ENCODE data around the gene UGT1A7.

UGT1A7 gene

GRCh38 chr2:233764761-233765160 is 83.1 kb downstream of the UGT1A7 start:
- DNase-seq: no peak

GRCh38 chr2:233766416-233766815 is 84.7 kb downstream of the UGT1A7 start:
- no peak for DNase-seq

GRCh38 chr2:233768076-233768475 is 86.4 kb downstream of the UGT1A7 start:
- no peak for DNase-seq

GRCh38 chr2:233769260-233769659 is 87.6 kb downstream of the UGT1A7 start:
- DNase-seq: no peak

GRCh38 chr2:233772153-233772552 is 90.5 kb downstream of the UGT1A7 start:
- no peak for DNase-seq

GRCh38 chr2:233772583-233772982 is 90.9 kb downstream of the UGT1A7 start:
- no peak for DNase-seq

- DNase-seq: no peak
Observed at GRCh38 chr2:233773854-233774253, 92.2 kb downstream of the UGT1A7 start.

- DNase-seq: no peak
Observed at GRCh38 chr2:233775414-233775813, 93.7 kb downstream of the UGT1A7 start.

GRCh38 chr2:233778030-233778429 is 96.3 kb downstream of the UGT1A7 start, which contains the start of gene MROH2A:
Gene MROH2A (plus strand): TSS chr2:233778330. CDS start chr2:233779359, 1,029 bp downstream.
- no peak for DNase-seq

GRCh38 chr2:233779722-233780121 is 98.0 kb downstream of the UGT1A7 start:
- no peak for DNase-seq

- no peak for DNase-seq
Observed at GRCh38 chr2:233780771-233781170, 99.1 kb downstream of the UGT1A7 start.

- DNase-seq: no peak
Observed at GRCh38 chr2:233789554-233789953, 107.9 kb downstream of the UGT1A7 start.

GRCh38 chr2:233791151-233791882 is 109.6 kb downstream of the UGT1A7 start:
- DNase-seq: no peak

- no peak for DNase-seq
Observed at GRCh38 chr2:233791883-233792329, 110.2 kb downstream of the UGT1A7 start.

- no peak for DNase-seq
Observed at GRCh38 chr2:233792720-233793119, 111.0 kb downstream of the UGT1A7 start.

GRCh38 chr2:233793465-233794127 is 111.9 kb downstream of the UGT1A7 start:
- DNase-seq: no peak

- DNase-seq: no peak
Observed at GRCh38 chr2:233794128-233794658, 112.5 kb downstream of the UGT1A7 start.

- DNase-seq: no peak
Observed at GRCh38 chr2:233795735-233796171, 114.1 kb downstream of the UGT1A7 start.

- no peak for DNase-seq
Observed at GRCh38 chr2:233796254-233796653, 114.6 kb downstream of the UGT1A7 start.

GRCh38 chr2:233798335-233799086 is 116.8 kb downstream of the UGT1A7 start:
- no peak for DNase-seq

GRCh38 chr2:233799087-233799665 is 117.5 kb downstream of the UGT1A7 start:
- no peak for DNase-seq

- no peak for DNase-seq
Observed at GRCh38 chr2:233799716-233800115, 118.0 kb downstream of the UGT1A7 start.

GRCh38 chr2:233800208-233800607 is 118.5 kb downstream of the UGT1A7 start:
- no peak for DNase-seq

Measured in T1000 (cell line).